K562 (cell line): ENCODE data around the gene NUP153. TPM values are rescaled to one million over a fixed set of nuclear protein-coding genes. Genes with fewer than 3 reads are reported as not detected.

Experiments
- CBFB ChIP-seq: sonication (generic); formaldehyde crosslinking; IDR thresholded peaks from 2 replicates; pipeline ENCODE4 v1.4.0; 2020; ENCODE audit warnings: mild to moderate bottlenecking, missing genetic modification reagents
- CC2D1A ChIP-seq: fragments of 450-650 bp; IDR thresholded peaks from 2 replicates; pipeline ENCODE4 v1.6.1; 2017; ENCODE audit warnings: mild to moderate bottlenecking
- CGGBP1 ChIP-seq: fragments of 250-450 bp; sonication (Bioruptor Pico); IDR thresholded peaks from 2 replicates; pipeline ENCODE4 v1.9.0; 2021; ENCODE audit warnings: mild to moderate bottlenecking
- DIDO1 ChIP-seq: fragments of 450-650 bp; IDR thresholded peaks from 2 replicates; pipeline ENCODE4 v1.6.1; 2016; ENCODE audit warnings: low read depth, missing biosample characterization, missing genetic modification characterization
- FOXA1 ChIP-seq: fragments of 450-650 bp; IDR thresholded peaks from 2 replicates; pipeline ENCODE4 v1.6.1; 2016; ENCODE audit warnings: mild to moderate bottlenecking, borderline replicate concordance
- FUS ChIP-seq: fragments of 200-400 bp; formaldehyde crosslinking; optimal IDR thresholded peaks from 2 replicates; pipeline ENCODE3; 2017; ENCODE audit warnings: low read depth, low read length
- NFRKB ChIP-seq: fragments of 450-650 bp; IDR thresholded peaks from 2 replicates; pipeline ENCODE4 v1.6.1; 2016; ENCODE audit warnings: low read depth
- PCBP1 ChIP-seq: fragments of 200-400 bp; formaldehyde crosslinking; IDR thresholded peaks from 2 replicates; pipeline ENCODE4 v1.6.1; 2018; ENCODE audit warnings: mild to moderate bottlenecking, low read depth, low read length; ENCODE audit not compliant: poor library complexity, severe bottlenecking
- POLR2B ChIP-seq: fragments of 450-650 bp; IDR thresholded peaks from 2 replicates; pipeline ENCODE4 v1.6.1; 2018; ENCODE audit warnings: low read depth; ENCODE audit not compliant: partially characterized antibody
- POLR2H ChIP-seq: IDR thresholded peaks from 2 replicates; pipeline ENCODE4 v1.6.1; 2016; ENCODE audit warnings: missing genetic modification characterization, low read depth, mild to moderate bottlenecking, control low read depth, missing compliant biosample characterization, moderate library complexity
- PREB ChIP-seq: sonication (generic); formaldehyde crosslinking; IDR thresholded peaks from 2 replicates; pipeline ENCODE4 v1.8.1; 2023; ENCODE audit warnings: mild to moderate bottlenecking, missing genetic modification reagents
- RBM39 ChIP-seq: fragments of 200-400 bp; formaldehyde crosslinking; optimal IDR thresholded peaks from 2 replicates; pipeline ENCODE3; 2018; ENCODE audit warnings: low read depth, low read length
- RNF2 ChIP-seq: sonication (generic); IDR thresholded peaks from 2 replicates; pipeline ENCODE4 v1.6.1; 2016
- SIN3A ChIP-seq, 2 experiments: fragments of 150-350 bp in 1 of 2; IDR thresholded peaks; 2 replicates each; pipeline ENCODE4 v1.6.1; 2011 to 2016; ENCODE audit warnings: borderline replicate concordance in 2 of 2, low read depth in 2 of 2, low read length in 2 of 2, mild to moderate bottlenecking in 2 of 2, moderate library complexity in 2 of 2; ENCODE audit not compliant: control insufficient read depth in 1 of 2
- SMARCE1 ChIP-seq: fragments of 450-650 bp; IDR thresholded peaks from 2 replicates; pipeline ENCODE4 v1.7.1; 2016; ENCODE audit warnings: mild to moderate bottlenecking
- TAF7 ChIP-seq: fragments of 450-650 bp; IDR thresholded peaks from 2 replicates; pipeline ENCODE4 v1.6.1; 2016; ENCODE audit warnings: missing genetic modification characterization, missing compliant biosample characterization
- USF1 ChIP-seq: sonication (generic); formaldehyde crosslinking; IDR thresholded peaks from 2 replicates; pipeline ENCODE4 v1.9.0; 2022; ENCODE audit warnings: mild to moderate bottlenecking, missing genetic modification reagents
- WHSC1 ChIP-seq: IDR thresholded peaks from one replicate; pipeline ENCODE4 v1.6.1; 2012; ENCODE audit warnings: low read length, control low read depth, inconsistent platforms
- ZC3H4 ChIP-seq: sonication (generic); formaldehyde crosslinking; IDR thresholded peaks from 2 replicates; pipeline ENCODE4 v1.9.0; 2021; ENCODE audit warnings: missing genetic modification reagents, borderline replicate concordance
- ZNF146 ChIP-seq: IDR thresholded peaks from one replicate; pipeline ENCODE4 v1.6.1; 2018; ENCODE audit warnings: missing compliant biosample characterization; ENCODE audit not compliant: unreplicated experiment
- ZNF174 ChIP-seq: fragments of 250-450 bp; sonication (Bioruptor Pico); IDR thresholded peaks from 2 replicates; pipeline ENCODE4 v1.4.0; 2020; ENCODE audit warnings: mild to moderate bottlenecking
- ZNF431 ChIP-seq: sonication (generic); formaldehyde crosslinking; IDR thresholded peaks from 2 replicates; pipeline ENCODE4 v1.8.0; 2022; ENCODE audit warnings: mild to moderate bottlenecking, missing genetic modification reagents
- ZNF436 ChIP-seq: fragments of 250-450, 450-650 bp; sonication (Bioruptor Pico); formaldehyde crosslinking; IDR thresholded peaks from 2 replicates; pipeline ENCODE4 v1.7.0; 2020; ENCODE audit warnings: mild to moderate bottlenecking
- ZNF551 ChIP-seq: fragments of 250-450 bp; sonication (Bioruptor Pico); IDR thresholded peaks from 2 replicates; pipeline ENCODE4 v1.5.0; 2021; ENCODE audit warnings: mild to moderate bottlenecking, moderate library complexity
- polyA plus RNA-seq, 8 experiments: library from polyadenylated mRNA; depleted of rRNA in 4 of 8; stranded (reverse) in 5 of 8; unstranded in 3 of 8; fragments of >200 nt; fragmentation: Nextera tagmentation in 2 of 8; fragmentation: Illumina TruSeq in 1 of 8; extraction: Ambion mirVana in 2 of 8; extraction: Trizol in 1 of 8; gene quantifications; 2 replicates each; pipeline versions ENCODE4 v1.2.1 to v1.2.3, GENCODE V29; 2011 to 2014; ENCODE audit warnings: inconsistent platforms in 1 of 8, missing spikeins in 1 of 8
- total RNA-seq, 7 experiments: library from RNA; depleted of rRNA in 6 of 7; stranded (reverse); fragments of >200 nt in 6 of 7; fragmentation: Illumina TruSeq in 2 of 7; extraction: Trizol in 2 of 7; gene quantifications; 2 replicates each; pipeline versions ENCODE4 v1.2.1 to v1.2.3, GENCODE V29; 2011 to 2021; ENCODE audit warnings: low replicate concordance in 1 of 7

The NUP153 gene
- total and polyA plus RNA-seq, 9 of the 15 experiments (the other 6 are each of a cell fraction or from before 2014, with no cell fraction given), result 21.9 to 110 (median 84.8) TPM

- TF ChIP-seq RBM39 (no peak), ZNF436 (CRISPR knock-in tag) (no peak), USF1 (CRISPR knock-in tag) (peak; percentile 75), POLR2H (tag) (peak; percentile 55; the same call in 1 of the 2 replicates), ZC3H4 (CRISPR knock-in tag) (peak; percentile 95), NFRKB (peak; percentile 93; the same call in 1 of the 2 replicates), CGGBP1 (no peak), FUS (peak; percentile 45), SIN3A (IDR thresholded peaks at IDR 0.05; ENCODE audit: borderline replicate concordance in 2 of 2, control insufficient read depth in 1 of 2, low read depth in 2 of 2, low read length in 2 of 2) (peak in 1 of 2 experiments; percentile 62; a peak in 3 of 4 replicates), CC2D1A (peak; percentile 24; the same call in 1 of the 2 replicates), ZNF551 (CRISPR knock-in tag) (no peak), WHSC1 (no peak), TAF7 (tag) (peak; percentile 39; the same call in 1 of the 2 replicates), RNF2 (0 out of 2 replicates have a peak, but pooled peaks have one; percentile 57), DIDO1 (tag) (no peak), SMARCE1 (0 out of 2 replicates have a peak, but pooled peaks have one; percentile 18), PCBP1 (no peak), PREB (CRISPR knock-in tag) (no peak), POLR2B (peak; percentile 44), FOXA1 (no peak), ZNF431 (peak; percentile 72; the same call in 1 of the 2 replicates), CBFB (CRISPR knock-in tag) (peak; percentile 83; the same call in 1 of the 2 replicates), ZNF146 (peak; percentile 29), ZNF174 (no peak)
Observed at GRCh38 chr6:17705778-17706579, 746 bp downstream of the NUP153 start (continued).
